COLO668 (cell line): ENCODE data around the gene ARHGEF38.
"Not testable (repeated sequence)": the region's sequence is repeated elsewhere in the genome, so short reads cannot be mapped to it uniquely, and the experiment has no call there.

ENCODE experiments used
- DNase-seq: peaks from one replicate; lab custom pipeline; 2025; ENCODE audit not compliant: unreplicated experiment; lab: John Stamatoyannopoulos, UW

Gene ARHGEF38

DNA sequence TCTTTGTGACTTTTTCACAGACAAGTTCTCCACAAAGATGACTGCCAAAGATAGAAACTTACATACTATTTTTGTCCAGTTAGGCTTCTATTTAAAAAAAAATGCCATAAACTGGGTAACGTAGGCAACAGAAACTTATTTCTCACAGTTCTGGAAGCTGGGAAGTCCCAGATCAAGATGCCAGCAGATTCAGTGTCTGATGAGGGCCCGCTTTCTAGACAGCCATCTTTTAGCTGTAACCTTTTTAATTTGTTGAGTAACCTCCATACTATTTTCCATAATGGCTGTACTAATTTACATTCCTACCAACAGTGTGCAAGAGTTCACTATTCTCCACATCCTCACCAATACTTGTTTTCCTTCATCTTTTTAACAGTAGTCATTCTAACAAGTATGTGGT lies 55.5 kb downstream of the ARHGEF38 start:
- no peak for DNase-seq

- DNase-seq: not testable (repeated sequence)
Observed at GRCh38 chr4:105609819-105610218, 57.4 kb downstream of the ARHGEF38 start.

DNA sequence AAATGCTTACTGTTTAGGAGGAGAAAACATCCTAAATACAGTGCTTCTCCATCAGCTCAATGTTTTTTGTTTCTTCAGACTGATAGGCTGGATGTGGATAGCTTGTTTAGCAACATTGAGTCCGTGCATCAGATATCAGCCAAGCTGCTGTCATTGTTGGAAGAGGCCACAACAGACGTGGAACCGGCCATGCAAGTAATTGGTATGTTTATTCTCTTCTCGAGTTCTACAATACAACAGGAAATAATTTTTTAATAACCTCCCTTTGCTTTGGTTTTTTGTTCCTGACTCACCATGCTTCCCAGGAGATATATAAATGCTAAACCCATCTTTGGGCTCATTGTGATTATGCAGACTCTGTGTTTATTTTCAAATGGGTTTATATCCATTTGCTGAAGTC lies 60.9 kb downstream of the ARHGEF38 start:
- DNase-seq: peak; percentile 64

- DNase-seq: peak; percentile 68
Observed at GRCh38 chr4:105619188-105619931, 66.9 kb downstream of the ARHGEF38 start.

GRCh38 chr4:105620640-105621323 lies 68.4 kb downstream of the ARHGEF38 start:
- no peak for DNase-seq

DNA sequence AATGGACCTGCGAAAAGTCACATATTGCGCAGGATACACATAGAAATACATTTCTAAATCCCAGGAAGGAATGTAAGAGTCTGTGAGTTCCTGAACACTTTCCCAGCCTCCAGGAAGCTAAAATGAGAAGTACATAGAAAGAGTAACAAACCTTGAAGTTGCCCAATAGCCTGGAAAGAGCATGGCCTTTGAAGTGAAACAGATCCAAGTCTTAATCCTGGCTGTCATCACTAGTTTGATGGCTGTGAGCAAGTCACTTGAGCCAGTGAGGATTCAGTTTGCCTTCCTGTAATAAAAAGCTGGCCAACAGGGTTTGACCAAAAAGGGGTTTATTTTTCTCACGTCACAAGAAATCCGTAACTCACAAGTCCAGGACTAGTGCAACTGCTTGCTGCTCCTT lies 69.8 kb downstream of the ARHGEF38 start:
- no peak for DNase-seq

DNA sequence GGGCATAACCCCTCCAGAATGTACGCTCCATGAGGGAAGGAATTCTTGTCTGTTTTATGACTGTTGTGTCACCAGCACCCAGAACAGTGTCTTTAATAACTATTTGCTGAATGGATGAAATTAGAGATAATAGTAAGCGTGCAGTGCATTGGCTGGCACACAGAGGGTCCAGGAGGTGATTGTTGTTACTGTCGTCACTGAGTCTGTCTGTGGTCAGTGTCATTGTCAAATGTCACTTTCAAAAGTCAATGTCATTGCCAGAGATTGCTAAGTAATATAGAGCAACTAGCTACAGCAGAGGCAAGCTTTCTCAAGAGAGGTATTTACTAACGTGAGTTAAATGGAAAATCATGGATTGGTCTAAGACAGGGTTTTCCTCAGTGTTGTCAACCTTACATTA lies 70.7 kb downstream of the ARHGEF38 start:
- DNase-seq: no peak

GRCh38 chr4:105624530-105624929 lies 72.1 kb downstream of the ARHGEF38 start:
- no peak for DNase-seq

DNA sequence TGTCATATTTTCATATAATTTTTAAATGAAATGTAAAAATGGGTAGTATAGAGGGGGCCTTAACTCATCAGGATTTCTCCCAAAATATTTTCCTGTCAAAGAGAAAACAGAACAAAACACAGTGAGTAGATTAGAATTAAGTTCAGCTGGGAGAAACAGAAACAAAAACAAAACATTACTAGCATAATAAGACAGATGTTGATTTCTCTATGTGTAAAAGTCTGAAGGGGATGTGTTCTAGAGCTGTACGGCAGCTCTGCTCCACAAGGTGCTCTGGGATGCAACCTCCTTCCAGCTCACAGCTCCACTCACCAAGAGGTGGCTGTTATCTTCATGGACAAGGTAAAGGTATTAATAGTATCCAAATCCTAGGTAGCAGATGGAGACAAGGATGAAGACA lies 72.8 kb downstream of the ARHGEF38 start:
- DNase-seq: no peak

DNA sequence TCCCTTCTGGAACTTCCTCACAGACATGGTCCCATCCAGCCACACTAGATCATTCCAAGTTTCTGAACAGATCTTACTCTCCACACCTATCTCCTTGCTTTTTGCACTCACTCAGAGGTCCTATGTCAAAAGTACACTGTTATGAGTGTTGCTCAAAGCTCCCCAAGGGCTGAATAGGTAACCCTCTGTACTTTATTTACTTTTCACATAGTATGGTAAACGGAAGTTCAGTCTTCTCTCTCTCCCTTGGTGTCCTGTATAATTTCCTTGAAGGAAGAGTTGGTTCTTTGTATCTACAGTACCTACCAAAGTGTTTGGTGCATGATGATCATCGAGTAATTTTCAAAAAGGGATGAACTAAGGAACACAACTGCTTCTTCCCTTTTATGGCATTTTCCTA lies 74.4 kb downstream of the ARHGEF38 start:
- DNase-seq: no peak

- DNase-seq: no peak
Observed at GRCh38 chr4:105627620-105628019, 75.2 kb downstream of the ARHGEF38 start.

- no peak for DNase-seq
Observed at GRCh38 chr4:105630670-105631655, 78.5 kb downstream of the ARHGEF38 start.

DNA sequence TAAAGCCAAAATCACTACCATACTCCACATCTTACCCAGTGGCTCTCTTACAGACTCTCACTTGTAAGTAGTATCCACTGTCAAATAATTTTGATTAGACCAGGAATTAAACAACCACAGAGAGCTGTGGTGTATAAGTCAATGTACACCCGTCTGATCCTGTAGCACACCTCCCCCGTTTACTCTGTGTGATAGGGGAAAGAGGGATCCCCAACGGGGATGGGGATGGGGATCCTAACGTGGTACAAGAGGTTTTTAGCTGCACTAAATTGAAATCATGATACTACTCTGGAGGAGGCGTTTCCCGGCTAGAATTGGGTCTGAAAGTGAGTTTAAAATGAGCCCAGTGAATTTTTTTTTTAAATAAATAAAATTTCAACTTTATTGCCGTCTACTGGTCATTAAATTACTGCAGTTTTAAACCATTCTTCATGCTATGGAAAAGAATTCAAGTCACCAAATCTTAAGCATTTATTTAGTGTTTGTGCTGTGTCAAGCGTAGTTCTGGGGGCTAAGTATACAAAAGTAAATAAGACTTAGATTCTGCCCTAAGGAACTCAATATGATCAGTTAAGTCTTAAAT lies 79.5 kb downstream of the ARHGEF38 start:
- no peak for DNase-seq

DNA sequence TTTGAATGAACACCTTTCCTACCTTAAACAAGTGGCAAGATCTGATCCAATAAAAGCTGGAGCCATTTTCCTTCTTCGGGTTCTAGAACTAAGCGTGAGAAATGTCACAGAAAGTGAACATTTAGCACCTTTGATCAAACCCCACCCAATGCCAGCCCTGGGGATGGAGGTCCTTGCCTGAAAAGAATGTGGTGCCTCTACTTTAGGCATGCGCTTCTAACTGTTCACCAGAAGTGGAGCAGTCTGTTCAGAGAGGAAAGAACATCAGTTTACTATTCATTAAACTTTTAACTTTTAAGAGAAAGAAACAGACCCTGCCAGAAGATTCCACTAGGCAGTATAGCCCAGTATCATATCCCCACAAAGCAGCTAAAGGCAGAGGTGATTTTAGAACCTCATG lies 80.2 kb downstream of the ARHGEF38 start:
- no peak for DNase-seq

- no peak for DNase-seq
Observed at GRCh38 chr4:105633241-105633640, 80.8 kb downstream of the ARHGEF38 start.

DNA sequence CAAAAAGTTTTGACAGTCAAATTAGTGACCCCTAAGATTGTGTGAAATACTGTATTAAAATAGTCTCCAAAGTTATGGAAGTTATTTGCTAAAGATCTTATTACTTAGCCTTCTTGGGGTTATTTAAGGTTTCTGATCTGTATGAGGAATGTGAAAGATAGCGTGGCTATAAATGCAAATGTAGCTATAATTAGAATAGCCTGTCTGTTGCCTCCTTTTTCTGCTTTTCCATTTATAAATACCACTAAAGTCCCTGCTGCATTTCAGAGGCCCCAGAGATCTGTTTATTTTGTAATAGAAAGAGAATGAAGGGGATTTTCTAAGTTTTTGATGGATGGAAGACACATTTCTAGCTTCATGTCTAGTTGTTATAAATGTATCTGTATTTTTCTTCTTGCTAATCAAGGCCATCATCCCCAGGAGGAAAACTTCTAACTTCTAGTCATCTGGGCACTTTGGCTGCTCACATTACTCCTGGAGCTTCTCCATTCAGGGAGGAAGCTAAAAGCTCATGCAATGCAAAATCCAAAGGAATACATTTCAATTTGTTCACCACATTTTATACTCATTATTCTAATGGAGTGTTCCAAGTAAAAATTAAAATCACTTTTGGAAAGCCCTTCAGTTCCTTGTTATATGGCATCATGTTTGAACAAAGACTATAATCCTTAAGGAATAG lies 82.1 kb downstream of the ARHGEF38 start:
- no peak for DNase-seq

DNA sequence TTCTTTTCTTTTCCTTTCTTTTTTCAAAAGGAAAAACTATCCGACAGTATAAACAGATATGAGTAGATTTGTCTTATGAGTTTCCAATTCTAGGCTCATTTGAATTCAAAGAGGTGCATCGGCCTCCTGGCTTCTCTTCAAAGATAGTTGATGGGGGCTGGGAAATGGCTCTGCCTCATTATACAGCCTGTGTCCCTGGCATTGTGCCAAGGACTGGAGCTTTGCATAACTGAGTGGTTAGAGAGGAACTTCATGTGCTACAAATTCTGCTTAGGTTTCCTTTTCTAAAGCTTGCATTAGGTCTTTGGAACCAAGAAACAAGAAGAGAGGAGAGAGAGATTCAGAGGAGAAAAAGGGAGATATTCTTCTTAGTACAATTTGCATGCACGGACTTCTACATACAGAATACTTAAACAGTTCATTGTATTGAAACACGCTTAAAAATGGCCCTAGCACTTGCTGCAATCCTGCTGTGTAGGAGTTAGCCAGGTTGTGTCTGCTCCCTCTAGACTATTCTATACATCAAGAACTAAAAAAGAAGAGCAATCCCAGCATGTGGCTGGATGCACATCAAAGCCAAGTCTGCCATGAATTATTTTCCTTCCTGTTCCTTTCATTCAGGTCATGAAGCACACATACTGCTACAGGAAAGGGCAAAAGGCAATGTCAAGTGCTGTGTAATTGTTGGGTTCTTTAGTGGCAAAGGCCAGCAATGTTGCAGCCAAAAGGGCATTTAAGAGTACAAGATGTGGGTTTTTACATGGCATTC lies 85.2 kb downstream of the ARHGEF38 start:
- peak; percentile 89 for DNase-seq

DNA sequence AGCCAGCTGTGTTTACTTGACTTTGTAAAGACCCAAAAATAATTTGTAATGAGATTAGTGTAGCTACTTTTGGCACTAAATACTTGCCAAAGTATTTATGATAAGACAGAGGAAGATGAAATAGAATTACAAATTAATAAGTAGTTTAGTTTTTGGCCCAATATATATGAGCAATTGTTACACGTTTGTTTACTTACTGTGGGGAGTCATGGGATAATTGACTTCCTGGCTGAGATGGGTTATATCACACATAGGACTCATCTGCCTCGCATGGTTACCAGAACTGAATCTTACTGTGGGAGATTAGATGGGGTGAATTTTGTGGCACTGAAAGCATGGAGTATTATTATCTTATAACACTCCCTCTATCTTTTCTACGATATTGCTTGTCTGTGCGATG lies 89.4 kb downstream of the ARHGEF38 start:
- no peak for DNase-seq

GRCh38 chr4:105644257-105644656 lies 91.8 kb downstream of the ARHGEF38 start:
- no peak for DNase-seq

GRCh38 chr4:105645440-105645839 lies 93.0 kb downstream of the ARHGEF38 start:
- DNase-seq: no peak
